Neural cell (in vitro differentiated cells): ENCODE results near the gene ARHGDIB.

ENCODE experiments used
- CTCF ChIP-seq: fragments of 450-650 bp; IDR thresholded peaks from 2 replicates; pipeline ENCODE4 v1.5.1; 2014; ENCODE audit warnings: antibody characterized with exemption, mild to moderate bottlenecking, moderate library complexity; ENCODE audit not compliant: poor library complexity, severe bottlenecking
- EZH2 ChIP-seq: fragments of 200-600, 300-800 bp; shearing (Covaris generic), sonication (generic); IDR thresholded peaks from 2 replicates; pipeline ENCODE4 v1.6.1; 2014; ENCODE audit warnings: antibody characterized with exemption, low read length, borderline replicate concordance, mild to moderate bottlenecking; ENCODE audit not compliant: insufficient read depth, poor library complexity, severe bottlenecking
- MXI1 ChIP-seq: fragments of 450-650 bp; conservative IDR thresholded peaks from 2 replicates; pipeline ENCODE4 v1.6.1; 2014; ENCODE audit warnings: antibody characterized with exemption, mild to moderate bottlenecking; ENCODE audit not compliant: poor library complexity, severe bottlenecking
- POLR2AphosphoS5 ChIP-seq: IDR thresholded peaks from 2 replicates; pipeline ENCODE4 v1.6.1; 2012
- RAD21 ChIP-seq: fragments of 450-650 bp; conservative IDR thresholded peaks from 2 replicates; pipeline ENCODE4 v1.6.1; 2014; ENCODE audit warnings: antibody characterized with exemption, mild to moderate bottlenecking, moderate library complexity

- no peak for TF ChIP-seq MXI1
- TF ChIP-seq EZH2: no peak
- no peak for TF ChIP-seq POLR2AphosphoS5
- TF ChIP-seq CTCF: no peak
- TF ChIP-seq RAD21: no peak
These were observed 43.7 kb upstream of the ARHGDIB start for GRCh38 chr12:15005064-15005463.
